Endodermal cell (in vitro differentiated cells): ENCODE results near the gene PRKCZ. TPM values are rescaled to one million over a fixed set of nuclear protein-coding genes. Genes with fewer than 3 reads are reported as not detected.

Experiments
- DNase-seq: peaks from one replicate; pipeline ENCODE4 v3.0.0-alpha.2; 2017
- H3K27ac ChIP-seq: 2 replicates; pipeline ENCODE4 v1.5.1; 2013; ENCODE audit warnings: mild to moderate bottlenecking, low read depth, low read length, moderate library complexity
- H3K27me3 ChIP-seq: 2 replicates; pipeline ENCODE4 v1.6.1; 2013; ENCODE audit warnings: mild to moderate bottlenecking, low read length, moderate library complexity; ENCODE audit not compliant: insufficient read depth, control insufficient read depth, poor library complexity, severe bottlenecking
- H3K36me3 ChIP-seq: 2 replicates; pipeline ENCODE4 v1.7.0; 2013; ENCODE audit warnings: mild to moderate bottlenecking, low read length, moderate library complexity; ENCODE audit not compliant: control insufficient read depth, insufficient read depth
- H3K4me1 ChIP-seq: one replicate; pipeline ENCODE4 v1.7.0; 2013; ENCODE audit warnings: low read length; ENCODE audit not compliant: control insufficient read depth, insufficient read depth
- H3K4me3 ChIP-seq: 2 replicates; pipeline ENCODE4 v1.5.1; 2013; ENCODE audit warnings: mild to moderate bottlenecking, low read length, moderate library complexity
- H3K9ac ChIP-seq: 2 replicates; pipeline ENCODE4 v1.6.1; 2013; ENCODE audit warnings: mild to moderate bottlenecking, low read length, moderate library complexity; ENCODE audit not compliant: poor library complexity, severe bottlenecking; ENCODE audit errors: extremely low read depth
- H3K9me3 ChIP-seq: 2 replicates; pipeline ENCODE4 v1.6.1; 2013; ENCODE audit warnings: mild to moderate bottlenecking, low read length, moderate library complexity; ENCODE audit not compliant: control insufficient read depth
- H3K27ac Mint-ChIP-seq: 2 replicates; pipeline ENCODE4 v1.8.0; 2020; ENCODE audit warnings: mixed read lengths
- H3K27me3 Mint-ChIP-seq: 2 replicates; pipeline ENCODE4 v1.8.0; 2021; ENCODE audit warnings: mild to moderate bottlenecking, mixed read lengths; ENCODE audit not compliant: insufficient read depth
- H3K36me3 Mint-ChIP-seq: 2 replicates; pipeline ENCODE4 v1.8.0; 2020; ENCODE audit warnings: low read depth, mixed read lengths
- H3K4me1 Mint-ChIP-seq: 2 replicates; pipeline ENCODE4 v1.8.0; 2020; ENCODE audit warnings: mixed read lengths
- H3K4me3 Mint-ChIP-seq: 2 replicates; pipeline ENCODE4 v1.8.0; 2020; ENCODE audit warnings: mild to moderate bottlenecking, moderate library complexity, mixed read lengths
- H3K9me3 Mint-ChIP-seq: 2 replicates; pipeline ENCODE4 v1.8.0; 2020; ENCODE audit warnings: mild to moderate bottlenecking, mixed read lengths
- CTCF ChIP-seq: fragments of 200-600 bp; sonication (generic); conservative IDR thresholded peaks from 2 replicates; pipeline ENCODE4 v1.5.0; 2021; ENCODE audit warnings: antibody characterized with exemption, mild to moderate bottlenecking
- WGBS, 2 experiments: methylation state at CpG; one replicate each; pipeline versions ENCODE4 v1.1.5 to v1.1.7; 2013; ENCODE audit warnings: missing lambda C conversion rate in 2 of 2, mixed read lengths in 1 of 2; ENCODE audit not compliant: insufficient coverage in 1 of 2, insufficient read length in 1 of 2; 5-methylcytosine and 5-hydroxymethylcytosine counted together
- total RNA-seq, 2 donors: library from RNA; stranded (reverse); fragmentation: NEBNext Ultra II Directional in 1 of 2; extraction: Animal tissue kit (Norgen Biotek cat#: 25700) in 1 of 2; gene quantifications; 2 replicates in 1 of 2; 3 replicates in 1 of 2; pipeline ENCODE4 v1.2.1, GENCODE V29; 2021

Gene PRKCZ
- total RNA-seq, 2 donors from 2014 or later = 49.9 to 68.5 TPM

GRCh38 chr1:2168535-2168934 lies 118.3 kb downstream of the PRKCZ start:
- Mint-ChIP-seq H3K4me1 (no peaks in the 10 kb centered on the region), H3K27me3 (no peaks in the 10 kb centered on the region), H3K9me3 (peaks cover 4% of the 10 kb centered on the region), H3K27ac (peak overlapping the region; percentile 53), H3K36me3 (peaks cover 43% of the 10 kb centered on the region), H3K4me3 (no peak overlapping the region)
- Histone ChIP-seq H3K4me3 (no peak overlapping the region), H3K27me3 (no peaks in the 10 kb centered on the region), H3K27ac (no peak overlapping the region), H3K9ac (no peak overlapping the region), H3K36me3 (peaks cover 6% of the 10 kb centered on the region), H3K4me1 (no peaks in the 10 kb centered on the region), H3K9me3 (no peaks in the 10 kb centered on the region)
- no peak for DNase-seq
- TF ChIP-seq CTCF = no peak
- 94 to 98% methylated on average over 12 of the region's 12 CpGs for WGBS, 2 experiments

GRCh38 chr1:2169200-2169836 lies 119.1 kb downstream of the PRKCZ start:
- Mint-ChIP-seq H3K4me3 (no peak overlapping the region), H3K27ac (no peak overlapping the region), H3K36me3 (peaks cover 37% of the 10 kb centered on the region), H3K4me1 (no peaks in the 10 kb centered on the region), H3K9me3 (no peaks in the 10 kb centered on the region), H3K27me3 (no peaks in the 10 kb centered on the region)
- 91 to 97% methylated on average over 18 to 34 of the region's 43 CpGs for WGBS, 2 experiments
- H3K4me1 ChIP-seq = no peaks in the 10 kb centered on the region
- H3K27me3 ChIP-seq = no peaks in the 10 kb centered on the region
- no peak for DNase-seq
- H3K36me3 ChIP-seq = peaks cover 7% of the 10 kb centered on the region
- no peaks in the 10 kb centered on the region for H3K9me3 ChIP-seq
- no peak overlapping the region for H3K27ac ChIP-seq
- no peak for TF ChIP-seq CTCF
- H3K4me3 ChIP-seq = no peak overlapping the region
- H3K9ac ChIP-seq = no peak overlapping the region

GRCh38 chr1:2170211-2170610 lies 120.0 kb downstream of the PRKCZ start:
- no peak overlapping the region for H3K27ac ChIP-seq
- Mint-ChIP-seq H3K4me1 (no peaks in the 10 kb centered on the region), H3K27ac (no peak overlapping the region), H3K4me3 (no peak overlapping the region), H3K36me3 (peaks cover 34% of the 10 kb centered on the region), H3K9me3 (no peaks in the 10 kb centered on the region), H3K27me3 (no peaks in the 10 kb centered on the region)
- no peaks in the 10 kb centered on the region for H3K27me3 ChIP-seq
- TF ChIP-seq CTCF = no peak
- 93 to 98% methylated on average over 5 to 11 of the region's 11 CpGs for WGBS, 2 experiments
- H3K36me3 ChIP-seq = peaks cover 12% of the 10 kb centered on the region
- H3K9me3 ChIP-seq = no peaks in the 10 kb centered on the region
- no peak for DNase-seq
- H3K4me3 ChIP-seq = no peak overlapping the region
- H3K9ac ChIP-seq = no peak overlapping the region
- no peaks in the 10 kb centered on the region for H3K4me1 ChIP-seq
